ENCODE results near the gene NVL. TPM values are rescaled to one million over a fixed set of nuclear protein-coding genes. Genes with fewer than 3 reads are reported as not detected.

The NVL gene
- total RNA-seq, 4 donors from 2014 or later, result 2.6 to 45.2 (median 28.9) TPM

DNA sequence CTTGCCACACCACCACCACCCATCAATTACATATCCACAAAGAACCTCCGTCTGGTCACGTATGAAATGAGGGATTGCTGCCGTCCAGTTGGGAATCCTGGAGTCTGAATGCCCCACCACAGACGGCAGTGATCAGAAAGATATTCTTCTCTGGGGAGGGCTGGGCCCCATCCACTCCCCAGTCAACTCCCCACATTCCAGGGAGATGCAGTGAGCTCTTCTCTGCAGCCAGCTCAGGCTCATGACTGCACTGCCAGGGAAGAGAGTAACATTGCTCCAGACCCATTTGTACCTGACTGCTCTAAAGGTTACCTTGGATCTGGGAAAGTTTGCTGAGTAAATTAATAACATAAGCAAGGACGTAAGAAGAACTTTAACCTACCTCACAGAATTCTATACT, 128.6 kb downstream of the NVL start:
- Histone ChIP-seq H3K4me3 (no peak overlapping the region), H3K4me1 (no peaks in the 10 kb centered on the region), H3K27ac (no peak overlapping the region), H3K9me3 (no peaks in the 10 kb centered on the region), H3K36me3 (no peaks in the 10 kb centered on the region), H3K27me3 (no peaks in the 10 kb centered on the region)
- TF ChIP-seq POLR2A (IDR thresholded peaks at IDR 0.05), result no peak
- no peak for DNase-seq
- intact Hi-C loops (cut with DNase I; ENCODE audit: low total_unique reads), result no loop called here

DNA sequence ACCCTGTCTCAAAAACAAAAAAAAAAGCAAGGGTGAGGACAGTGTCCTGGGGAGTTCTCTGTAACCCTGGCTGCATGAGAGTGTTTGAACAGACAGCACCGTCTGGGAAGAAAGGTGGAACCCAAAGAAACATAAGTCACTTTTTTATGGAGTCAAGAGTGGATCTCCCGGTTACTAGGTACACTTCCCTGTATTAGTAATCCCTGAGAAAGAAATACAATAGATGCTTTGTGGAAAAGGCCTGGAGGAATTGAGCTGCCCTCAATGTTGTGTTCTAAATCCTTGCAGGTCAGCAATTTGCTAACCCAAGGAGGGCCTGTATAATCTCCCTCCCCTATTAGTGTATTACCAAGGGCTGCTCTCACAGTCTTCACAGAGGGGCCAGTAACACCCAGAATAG, 130.3 kb downstream of the NVL start:
- H3K4me3 ChIP-seq, result no peak overlapping the region
- no peaks in the 10 kb centered on the region for H3K4me1 ChIP-seq
- no peaks in the 10 kb centered on the region for H3K9me3 ChIP-seq
- TF ChIP-seq CTCF (IDR thresholded peaks at IDR 0.05), result no peak
- TF ChIP-seq POLR2A (IDR thresholded peaks at IDR 0.05), result no peak
- no peaks in the 10 kb centered on the region for H3K36me3 ChIP-seq
- H3K27ac ChIP-seq, result no peak overlapping the region
- intact Hi-C loops (cut with DNase I; ENCODE audit: low total_unique reads), result no loop called here
- H3K27me3 ChIP-seq, result no peaks in the 10 kb centered on the region
- no peak for DNase-seq

DNA sequence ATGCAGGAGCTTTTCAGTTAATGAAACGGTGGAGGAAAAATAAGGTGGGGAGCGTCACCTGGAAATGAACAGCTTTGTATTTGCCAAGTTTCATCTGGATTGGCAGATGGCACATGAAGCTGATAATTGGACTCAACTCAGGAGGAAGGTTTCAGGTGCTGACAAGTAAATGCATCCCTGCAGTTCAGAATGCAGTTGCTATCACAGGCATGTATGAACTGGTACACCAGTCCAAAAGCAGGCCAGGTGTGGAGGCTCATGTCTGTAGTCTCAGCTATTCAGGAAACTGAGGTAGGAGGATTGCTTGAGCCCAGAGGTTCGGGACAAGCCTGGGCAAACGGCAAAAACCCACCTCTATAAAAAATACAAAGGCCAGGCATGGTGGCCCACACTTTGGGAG, 131.4 kb downstream of the NVL start:
- intact Hi-C loops (cut with DNase I; ENCODE audit: low total_unique reads), result no loop called here
- H3K9me3 ChIP-seq, result no peaks in the 10 kb centered on the region
- no peaks in the 10 kb centered on the region for H3K27me3 ChIP-seq
- TF ChIP-seq POLR2A (IDR thresholded peaks at IDR 0.05) (no peak), CTCF (IDR thresholded peaks at IDR 0.05) (no peak)
- no peak overlapping the region for H3K27ac ChIP-seq
- no peaks in the 10 kb centered on the region for H3K4me1 ChIP-seq
- no peak for DNase-seq
- no peaks in the 10 kb centered on the region for H3K36me3 ChIP-seq
- H3K4me3 ChIP-seq, result no peak overlapping the region

GRCh38 chr1:224196813-224197600, 133.0 kb downstream of the NVL start:
- DNase-seq, result no peak
- Histone ChIP-seq H3K36me3 (no peaks in the 10 kb centered on the region), H3K4me3 (no peak overlapping the region), H3K27me3 (no peaks in the 10 kb centered on the region), H3K4me1 (no peaks in the 10 kb centered on the region), H3K27ac (no peak overlapping the region), H3K9me3 (no peaks in the 10 kb centered on the region)
- TF ChIP-seq POLR2A (IDR thresholded peaks at IDR 0.05) (no peak), CTCF (IDR thresholded peaks at IDR 0.05) (no peak)
- intact Hi-C loops (cut with DNase I; ENCODE audit: low total_unique reads), result no loop called here

- Histone ChIP-seq H3K27me3 (no peaks in the 10 kb centered on the region), H3K4me1 (no peaks in the 10 kb centered on the region), H3K4me3 (no peak overlapping the region), H3K27ac (no peak overlapping the region), H3K36me3 (no peaks in the 10 kb centered on the region), H3K9me3 (no peaks in the 10 kb centered on the region)
- TF ChIP-seq CTCF (IDR thresholded peaks at IDR 0.05), result no peak
- TF ChIP-seq POLR2A (IDR thresholded peaks at IDR 0.05), result no peak
- intact Hi-C loops (cut with DNase I; ENCODE audit: low total_unique reads), result no loop called here
- DNase-seq, result no peak
Measured at GRCh38 chr1:224193319-224193966, 136.5 kb downstream of the NVL start.

Measured in uterus (tissue), 4 donors.